Measurements from ENCODE around the gene BPI. TPM values are rescaled to one million over a fixed set of nuclear protein-coding genes. Genes with fewer than 3 reads are reported as not detected.

The BPI gene
- total RNA-seq, 6 experiments from 2014 or later = 0.26 to 1.3 (median 0.60) TPM; not detected in 2

DNA sequence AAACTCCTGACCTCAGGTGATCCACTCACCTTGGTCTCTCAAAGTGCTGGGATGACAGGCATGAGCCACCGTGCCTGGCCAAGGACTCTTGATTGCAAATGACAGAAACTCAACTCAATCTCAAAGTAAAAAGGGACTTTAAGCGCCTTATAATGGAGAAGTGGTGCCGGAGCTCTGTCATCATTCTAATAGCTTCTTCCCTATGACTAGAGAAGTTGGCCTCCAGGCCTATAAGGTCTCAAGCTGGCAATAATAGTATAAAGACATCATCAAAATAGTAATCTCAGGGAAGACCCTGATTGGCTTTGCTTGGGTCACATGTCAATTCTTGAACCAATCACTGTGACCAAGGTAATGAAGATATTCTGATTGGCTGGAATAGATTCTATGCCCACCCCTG lies 34.9 kb upstream of the BPI start:
- 81% methylated on average over 3 of the region's 3 CpGs for WGBS (ENCODE audit: insufficient coverage, low coverage, low lambda C conversion rate, missing lambda C conversion rate)
- H3K27ac ChIP-seq = no peak overlapping the region
- no peak for DNase-seq
- H3K9me3 ChIP-seq = peaks cover 0 to 2% (median 0%) of the 10 kb centered on the region in 4 donors
- no peak overlapping the region for H3K4me3 ChIP-seq
- no peaks in the 10 kb centered on the region for H3K27me3 ChIP-seq
- intact Hi-C loops (cut with DNase I) = no loop called here
- no peaks in the 10 kb centered on the region for H3K4me1 ChIP-seq
- H3K36me3 ChIP-seq = no peaks in the 10 kb centered on the region
- no peak for ATAC-seq
- TF ChIP-seq POLR2A (IDR thresholded peaks at IDR 0.05) = no peak
- TF ChIP-seq, protein P1, sequence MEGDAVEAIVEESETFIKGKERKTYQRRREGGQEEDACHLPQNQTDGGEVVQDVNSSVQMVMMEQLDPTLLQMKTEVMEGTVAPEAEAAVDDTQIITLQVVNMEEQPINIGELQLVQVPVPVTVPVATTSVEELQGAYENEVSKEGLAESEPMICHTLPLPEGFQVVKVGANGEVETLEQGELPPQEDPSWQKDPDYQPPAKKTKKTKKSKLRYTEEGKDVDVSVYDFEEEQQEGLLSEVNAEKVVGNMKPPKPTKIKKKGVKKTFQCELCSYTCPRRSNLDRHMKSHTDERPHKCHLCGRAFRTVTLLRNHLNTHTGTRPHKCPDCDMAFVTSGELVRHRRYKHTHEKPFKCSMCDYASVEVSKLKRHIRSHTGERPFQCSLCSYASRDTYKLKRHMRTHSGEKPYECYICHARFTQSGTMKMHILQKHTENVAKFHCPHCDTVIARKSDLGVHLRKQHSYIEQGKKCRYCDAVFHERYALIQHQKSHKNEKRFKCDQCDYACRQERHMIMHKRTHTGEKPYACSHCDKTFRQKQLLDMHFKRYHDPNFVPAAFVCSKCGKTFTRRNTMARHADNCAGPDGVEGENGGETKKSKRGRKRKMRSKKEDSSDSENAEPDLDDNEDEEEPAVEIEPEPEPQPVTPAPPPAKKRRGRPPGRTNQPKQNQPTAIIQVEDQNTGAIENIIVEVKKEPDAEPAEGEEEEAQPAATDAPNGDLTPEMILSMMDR (IDR thresholded peaks at IDR 0.05) = no peak

GRCh38 chr20:38269715-38270114 lies 34.2 kb upstream of the BPI start:
- H3K4me1 ChIP-seq = no peaks in the 10 kb centered on the region
- no peak overlapping the region for H3K27ac ChIP-seq
- no peak overlapping the region for H3K4me3 ChIP-seq
- peaks cover 0 to 2% (median 0%) of the 10 kb centered on the region in 4 donors for H3K9me3 ChIP-seq
- no peak for TF ChIP-seq POLR2A (IDR thresholded peaks at IDR 0.05)
- TF ChIP-seq, protein P1 (IDR thresholded peaks at IDR 0.05) = no peak
- no peaks in the 10 kb centered on the region for H3K36me3 ChIP-seq
- H3K27me3 ChIP-seq = no peaks in the 10 kb centered on the region
- DNase-seq (no peak), ATAC-seq (no peak)
- 81% methylated on average over 6 of the region's 6 CpGs for WGBS (ENCODE audit: insufficient coverage, low coverage, low lambda C conversion rate, missing lambda C conversion rate)
- intact Hi-C loops (cut with DNase I) = no loop called here

GRCh38 chr20:38270869-38271605 lies 32.9 kb upstream of the BPI start:
- intact Hi-C loops (cut with DNase I) = no loop called here
- Histone ChIP-seq H3K27me3 (no peaks in the 10 kb centered on the region), H3K9me3 (peaks cover 0 to 2% (median 0%) of the 10 kb centered on the region in 4 donors), H3K36me3 (no peaks in the 10 kb centered on the region), H3K4me1 (no peaks in the 10 kb centered on the region), H3K27ac (no peak overlapping the region), H3K4me3 (no peak overlapping the region)
- DNase-seq (no peak), ATAC-seq (peak in 3 of 4 donors; percentile 36 to 54 (median 38))
- TF ChIP-seq, protein P1 (IDR thresholded peaks at IDR 0.05) = no peak
- TF ChIP-seq POLR2A (IDR thresholded peaks at IDR 0.05) = no peak
- WGBS (ENCODE audit: insufficient coverage, low coverage, low lambda C conversion rate, missing lambda C conversion rate) = 61% methylated on average over 8 of the region's 10 CpGs

DNA sequence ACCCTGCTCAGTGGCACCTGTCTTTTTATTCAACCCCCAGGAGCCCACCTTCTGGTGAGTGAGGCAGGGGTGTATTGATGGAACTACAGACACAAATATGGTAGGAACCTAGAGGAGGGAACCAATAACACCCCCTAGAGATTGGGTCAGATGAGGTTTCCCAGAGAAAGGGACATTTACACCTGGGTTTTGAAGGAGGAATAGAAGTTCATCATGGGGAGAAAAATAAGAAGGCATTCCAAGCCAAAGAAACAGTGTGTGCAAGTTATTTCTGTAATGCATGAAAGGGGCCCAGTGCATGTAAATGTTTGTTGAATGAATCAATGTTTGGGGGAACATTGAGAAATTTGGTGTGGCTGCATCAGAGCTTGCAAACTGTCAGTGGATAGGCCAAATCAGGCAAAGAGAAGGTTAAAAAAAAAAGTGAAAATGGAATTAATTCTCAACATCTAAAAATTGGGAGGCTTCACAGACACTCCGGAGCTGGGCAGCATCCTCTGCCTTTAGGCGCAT lies 32.3 kb upstream of the BPI start:
- TF ChIP-seq, protein P1 (IDR thresholded peaks at IDR 0.05) = no peak
- no peak for TF ChIP-seq POLR2A (IDR thresholded peaks at IDR 0.05)
- ATAC-seq = no peak
- DNase-seq = no peak
- H3K9me3 ChIP-seq = no peaks in the 10 kb centered on the region
- no peaks in the 10 kb centered on the region for H3K27me3 ChIP-seq
- no peak overlapping the region for H3K27ac ChIP-seq
- no peaks in the 10 kb centered on the region for H3K4me1 ChIP-seq
- 100% methylated on average over 2 of the region's 2 CpGs for WGBS (ENCODE audit: insufficient coverage, low coverage, low lambda C conversion rate, missing lambda C conversion rate)
- no peaks in the 10 kb centered on the region for H3K36me3 ChIP-seq
- intact Hi-C loops (cut with DNase I) = no loop called here
- no peak overlapping the region for H3K4me3 ChIP-seq
